AG20443 (cell line): ENCODE measurements around the gene RTL10.

Experiments used
- DNase-seq: peaks from one replicate; pipeline ENCODE4 v3.0.0; 2012; ENCODE audit warnings: low spot score, mixed read lengths

Gene RTL10, protein sequence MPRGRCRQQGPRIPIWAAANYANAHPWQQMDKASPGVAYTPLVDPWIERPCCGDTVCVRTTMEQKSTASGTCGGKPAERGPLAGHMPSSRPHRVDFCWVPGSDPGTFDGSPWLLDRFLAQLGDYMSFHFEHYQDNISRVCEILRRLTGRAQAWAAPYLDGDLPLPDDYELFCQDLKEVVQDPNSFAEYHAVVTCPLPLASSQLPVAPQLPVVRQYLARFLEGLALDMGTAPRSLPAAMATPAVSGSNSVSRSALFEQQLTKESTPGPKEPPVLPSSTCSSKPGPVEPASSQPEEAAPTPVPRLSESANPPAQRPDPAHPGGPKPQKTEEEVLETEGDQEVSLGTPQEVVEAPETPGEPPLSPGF

DNA sequence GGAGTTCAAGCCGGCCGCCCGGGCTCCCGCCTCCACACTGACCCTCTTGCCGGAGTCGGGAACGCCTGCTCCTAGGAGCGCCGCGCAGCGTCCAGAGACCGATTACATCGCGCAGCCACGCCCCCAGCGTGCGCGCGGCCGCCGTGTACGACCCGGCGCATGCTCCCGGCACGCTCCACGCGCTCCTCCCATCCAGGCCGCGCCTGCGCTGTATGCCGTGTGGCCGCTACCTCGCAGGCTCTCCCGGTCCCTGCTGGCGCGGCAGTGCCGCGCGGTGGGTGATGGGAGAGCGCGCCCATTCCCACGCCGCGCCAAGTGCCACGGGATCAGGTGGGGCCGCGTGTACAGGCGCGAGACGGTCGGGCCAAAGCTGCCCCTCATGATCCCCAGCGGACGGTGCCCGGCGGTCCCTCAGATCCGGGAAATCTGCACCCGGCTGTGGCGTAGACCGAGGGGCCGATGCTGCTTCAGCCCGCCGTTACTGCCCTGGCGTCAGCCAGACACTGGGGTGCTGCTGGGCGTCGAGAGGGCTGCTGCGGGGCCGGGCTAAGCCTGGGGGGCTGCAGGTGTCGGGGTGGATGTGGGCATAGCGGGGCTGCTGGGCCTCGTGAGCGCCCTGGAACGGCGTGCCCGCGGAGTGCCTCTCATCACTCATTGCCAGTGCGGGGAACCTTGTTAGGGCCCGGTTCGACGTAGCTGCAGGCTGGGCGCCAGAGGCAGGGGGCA lies at the start of gene RTL10, which contains the start of gene GNB1L:
RTL10 (minus strand) TSS at position 97 of the 726 bp plus-strand sequence. CDS start 2,613 bp downstream, outside the sequence.
GNB1L (minus strand) TSS at position 97 of the 726 bp plus-strand sequence. CDS start 33,519 bp downstream, outside the sequence.
- peak; percentile 100 for DNase-seq

DNA sequence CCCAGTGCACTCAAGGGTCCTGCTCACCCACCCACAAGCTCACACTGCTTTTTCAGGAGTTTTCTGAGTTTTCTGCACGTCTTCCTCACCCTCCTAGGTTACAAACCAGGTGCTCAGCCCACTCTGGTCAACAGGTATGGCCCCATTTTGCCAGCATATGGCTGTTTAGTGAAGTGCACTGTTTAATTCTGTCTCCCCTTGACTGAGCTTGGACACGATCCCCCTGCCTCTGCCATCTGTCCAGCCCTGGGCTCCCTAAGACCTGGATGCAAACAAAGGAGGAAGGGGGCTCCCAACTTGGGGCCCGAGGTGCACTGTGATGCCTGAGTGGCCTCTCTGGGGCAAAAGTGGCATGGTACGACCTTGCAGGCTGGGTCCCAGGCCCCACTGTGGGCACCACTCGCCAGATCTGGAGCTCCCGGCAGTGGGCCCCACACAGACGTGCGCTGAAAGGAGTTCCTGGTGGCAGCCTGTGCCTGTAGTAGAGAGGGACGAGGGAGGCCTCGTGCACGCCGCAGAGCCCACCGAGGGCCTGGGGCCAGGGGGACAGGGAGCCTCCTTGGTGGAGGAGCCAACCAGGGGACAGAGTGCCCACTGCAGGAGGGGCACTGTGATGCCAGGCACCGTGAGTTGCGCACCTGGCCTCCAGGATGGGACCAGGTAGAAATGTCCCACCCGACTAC lies 49.6 kb upstream of the RTL10 start:
- no peak for DNase-seq

DNA sequence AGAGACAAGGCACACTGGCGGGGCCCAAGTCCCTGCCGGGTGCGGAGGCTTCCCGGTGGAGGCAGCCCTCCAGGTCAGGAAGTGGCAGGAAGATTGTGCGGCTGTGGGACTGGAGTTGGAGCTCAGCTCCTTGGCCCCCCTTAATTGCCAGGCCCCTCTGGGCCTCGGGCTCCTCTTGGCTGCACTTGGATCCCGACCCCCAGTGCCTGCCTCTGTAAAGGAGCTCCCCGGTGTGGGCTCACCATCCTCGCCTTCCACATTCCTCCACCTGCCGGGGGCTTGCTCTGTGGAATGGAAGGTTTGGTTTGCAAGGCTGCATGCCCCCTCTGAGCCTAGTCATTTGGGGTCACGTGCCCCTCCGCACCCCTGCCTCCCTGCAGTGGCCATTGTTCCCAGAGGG lies 48.8 kb upstream of the RTL10 start:
- no peak for DNase-seq

DNA sequence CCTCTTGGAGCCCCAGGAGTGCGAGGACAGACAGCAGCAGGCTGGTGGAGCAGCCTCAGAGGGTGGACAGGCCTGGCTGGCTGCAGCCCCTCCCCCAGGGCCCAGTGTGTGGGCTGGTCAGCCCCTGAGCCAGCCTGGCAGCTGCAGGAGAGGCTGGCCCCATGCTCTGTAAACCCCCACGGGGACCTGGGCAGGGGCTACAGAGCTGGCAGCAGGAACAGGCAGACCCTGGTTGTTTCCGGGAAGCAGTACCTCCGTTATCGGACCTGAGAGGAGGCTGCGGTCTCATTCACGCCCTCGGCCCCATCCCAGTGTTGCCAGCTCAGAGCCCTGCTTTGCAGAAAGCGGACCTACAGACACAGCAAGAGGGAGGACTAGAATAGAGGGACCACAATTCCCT lies 48.4 kb upstream of the RTL10 start:
- no peak for DNase-seq

DNA sequence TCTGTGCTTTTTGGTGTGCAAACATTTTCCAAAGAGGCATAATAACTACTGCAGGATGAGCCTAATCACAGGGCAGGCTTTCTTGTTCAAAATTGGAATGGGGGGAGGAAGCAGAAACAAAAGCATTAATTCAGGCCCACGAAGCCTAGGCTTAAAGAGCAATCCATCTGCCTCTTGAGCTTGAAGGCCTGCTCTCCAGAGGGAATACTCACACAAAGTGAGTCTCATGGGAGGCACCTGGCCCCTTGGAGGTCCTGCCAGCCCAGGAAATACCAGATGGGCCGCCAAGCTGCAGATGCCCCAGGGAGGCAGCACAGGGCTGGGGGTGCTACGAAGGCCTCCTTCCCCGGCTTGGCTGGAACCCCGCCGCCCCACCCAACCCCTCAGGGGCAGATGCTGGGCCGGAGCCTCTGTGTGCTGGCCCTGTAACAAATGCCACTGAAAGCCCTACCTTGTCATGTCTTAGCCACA lies 47.6 kb upstream of the RTL10 start:
- DNase-seq: no peak

DNA sequence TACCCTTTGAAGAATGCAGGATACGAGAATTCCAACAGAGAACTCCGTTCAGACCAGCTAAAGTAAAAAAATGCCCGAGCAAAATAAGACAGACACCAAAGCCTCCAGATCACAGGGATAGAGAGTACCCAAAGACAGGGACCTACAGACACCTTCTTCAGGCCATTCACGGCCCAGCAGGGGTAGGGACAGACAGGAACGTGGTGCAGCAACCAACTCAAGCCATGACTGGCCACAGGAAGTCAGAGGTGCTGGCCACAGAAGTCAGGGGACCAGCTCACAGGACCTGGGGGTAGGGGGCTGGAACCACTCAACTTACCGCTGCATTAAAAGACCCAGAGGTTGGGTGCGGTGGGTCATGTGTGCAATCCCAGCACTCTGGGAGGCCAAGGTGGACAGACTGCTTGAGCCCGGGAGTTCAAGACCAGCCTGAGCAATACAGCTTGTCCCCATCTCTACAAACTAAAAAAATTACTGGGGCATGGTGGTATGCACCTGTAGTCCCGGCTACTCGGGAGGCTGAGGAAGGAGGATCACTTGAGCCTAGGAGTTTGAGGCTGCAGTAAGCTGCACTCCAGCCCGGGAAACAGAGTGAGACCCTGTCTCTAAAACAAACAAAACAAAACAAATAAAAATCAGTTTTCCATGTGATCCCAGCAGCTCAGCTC lies 47.0 kb upstream of the RTL10 start:
- DNase-seq: no peak

DNA sequence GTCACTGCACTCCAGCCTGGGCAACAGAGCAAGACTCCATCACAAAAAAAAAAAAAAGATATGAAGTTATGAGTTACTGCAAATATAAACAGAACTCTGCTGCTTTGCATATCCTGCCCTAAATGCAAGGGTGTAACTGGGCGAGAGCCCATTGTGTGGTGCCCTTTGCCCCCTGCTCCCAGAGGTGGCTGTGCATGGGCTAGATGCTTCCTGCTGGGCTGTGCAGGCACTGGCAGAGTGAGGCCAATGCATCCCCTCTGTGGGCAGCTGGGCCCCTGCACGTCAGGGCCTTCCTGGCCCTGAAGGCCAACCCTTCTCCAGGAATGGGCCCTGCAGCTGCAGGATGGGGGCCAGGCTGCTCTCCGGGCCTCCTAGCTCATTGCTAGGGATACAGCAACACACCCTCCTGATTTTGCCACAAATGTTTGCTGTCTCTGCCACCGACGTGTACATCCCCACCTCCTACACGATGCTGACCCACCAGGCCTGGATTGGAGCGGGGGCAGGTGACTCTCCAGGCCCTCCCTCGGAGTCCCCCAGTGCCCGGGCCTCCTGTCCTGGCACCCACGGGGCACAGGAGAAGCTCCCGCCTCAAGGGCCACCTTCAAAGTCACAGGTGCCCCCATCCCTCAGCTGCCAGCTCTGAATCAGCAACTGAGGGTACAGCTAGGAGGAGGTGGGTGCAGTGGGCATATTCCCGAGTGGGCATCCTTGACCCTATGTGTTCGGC lies 46.2 kb upstream of the RTL10 start:
- no peak for DNase-seq

DNA sequence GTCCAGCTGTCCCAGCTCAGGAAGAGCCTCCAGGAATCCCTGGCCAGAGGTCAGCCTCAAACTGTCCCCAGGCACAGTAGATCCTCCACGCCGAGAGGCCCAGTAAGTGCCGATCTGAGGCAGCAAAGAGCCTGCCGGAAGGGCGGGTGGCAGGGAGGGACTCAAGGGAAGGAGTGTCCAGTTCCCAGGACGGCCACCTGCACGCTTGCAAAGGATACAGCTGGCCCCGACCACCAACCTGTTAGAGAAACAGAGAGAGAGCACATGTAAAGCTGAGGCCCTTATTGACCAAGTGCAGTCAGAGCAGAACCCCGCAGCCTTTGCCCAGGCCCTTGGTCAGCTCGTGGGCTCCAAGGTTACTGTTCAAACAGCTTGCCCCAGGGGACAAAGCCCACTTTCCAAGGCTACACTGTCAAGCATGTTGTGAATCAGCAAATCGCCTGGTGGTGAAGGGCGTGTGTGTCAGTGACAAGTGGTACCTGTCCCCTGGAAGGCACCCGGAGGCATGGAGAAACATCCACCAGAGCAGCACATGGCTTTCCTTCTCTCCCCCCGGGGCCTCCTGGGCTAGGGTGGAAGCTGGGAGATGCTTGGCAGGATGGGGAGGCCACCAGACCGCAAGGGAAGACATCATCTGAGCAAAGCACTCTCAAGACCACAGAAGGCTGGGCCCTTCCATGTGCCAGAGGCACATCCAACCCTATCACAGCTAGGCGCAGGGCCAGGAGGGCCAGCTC lies 44.3 kb upstream of the RTL10 start:
- no peak for DNase-seq

DNA sequence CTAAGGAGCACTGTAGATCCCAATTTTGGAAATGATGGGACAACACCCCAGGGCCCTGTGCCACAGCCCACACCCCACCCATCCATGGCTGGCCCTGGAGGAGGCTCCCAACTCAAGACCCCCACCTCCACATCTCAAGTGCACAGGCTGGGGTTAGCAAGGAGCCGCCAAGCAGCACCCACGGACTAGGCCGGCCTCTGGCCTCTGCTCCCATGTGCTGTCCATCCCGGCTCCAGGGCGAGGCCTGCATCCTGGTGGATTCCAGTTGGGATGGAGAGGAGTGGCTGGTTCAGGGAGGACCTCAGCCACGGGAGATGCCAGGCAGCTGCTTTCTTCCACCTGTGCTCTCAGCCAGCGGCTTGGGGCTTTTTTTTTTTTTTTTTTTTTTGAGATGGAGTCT lies 43.5 kb upstream of the RTL10 start:
- no peak for DNase-seq

DNA sequence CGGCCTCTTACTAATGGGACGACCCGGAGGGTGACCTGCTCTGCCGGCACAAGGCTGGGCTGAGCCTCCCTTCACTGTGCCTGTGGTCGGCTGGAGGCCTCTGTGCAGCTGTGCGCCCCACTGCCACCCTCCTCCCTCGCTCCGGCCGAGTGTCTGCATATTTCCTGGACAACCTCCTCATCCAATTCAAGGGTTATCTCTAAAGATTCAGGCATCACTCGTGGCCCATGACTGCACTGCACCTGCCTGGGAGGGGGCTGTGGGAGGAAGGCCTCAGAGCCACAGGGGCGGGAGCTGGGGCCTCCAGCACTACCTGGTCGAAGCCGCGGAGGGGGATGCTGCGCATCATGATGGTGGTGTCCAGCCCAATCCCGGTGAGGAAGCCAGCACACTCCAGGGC lies 43.1 kb upstream of the RTL10 start:
- no peak for DNase-seq

DNA sequence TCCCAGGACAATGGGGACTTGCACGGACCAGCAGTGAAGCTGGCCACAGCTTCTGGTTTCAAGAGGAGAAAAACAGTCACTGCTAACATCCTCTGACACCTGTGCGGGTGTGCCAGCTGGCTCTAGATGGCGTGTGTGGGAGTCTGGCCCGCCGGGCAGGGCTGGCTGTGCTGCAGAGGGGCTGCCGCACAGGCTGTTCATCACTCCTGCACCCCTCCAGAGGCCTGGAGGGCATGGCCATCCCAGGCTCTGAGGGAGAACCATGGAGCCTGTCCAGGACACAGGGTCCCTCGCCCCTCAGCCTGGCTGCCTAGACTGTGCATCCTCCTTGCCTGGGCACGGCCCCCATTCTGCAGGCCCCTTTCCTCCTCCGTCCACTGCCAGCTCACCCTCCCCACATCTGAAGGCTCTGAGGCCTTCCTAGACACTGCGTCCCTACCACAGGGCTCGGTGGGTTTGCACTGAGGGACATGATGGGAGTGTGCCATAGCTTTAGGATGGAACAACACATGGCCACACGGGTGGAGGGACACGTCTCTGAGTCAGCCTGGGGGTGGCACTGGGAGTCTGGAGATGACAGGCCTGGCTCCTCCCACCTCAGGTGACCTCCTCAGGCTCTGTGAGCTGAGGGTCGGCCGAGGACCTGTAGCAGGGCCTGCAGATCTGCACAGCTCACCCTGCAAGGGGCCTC lies 42.1 kb upstream of the RTL10 start:
- no peak for DNase-seq

DNA sequence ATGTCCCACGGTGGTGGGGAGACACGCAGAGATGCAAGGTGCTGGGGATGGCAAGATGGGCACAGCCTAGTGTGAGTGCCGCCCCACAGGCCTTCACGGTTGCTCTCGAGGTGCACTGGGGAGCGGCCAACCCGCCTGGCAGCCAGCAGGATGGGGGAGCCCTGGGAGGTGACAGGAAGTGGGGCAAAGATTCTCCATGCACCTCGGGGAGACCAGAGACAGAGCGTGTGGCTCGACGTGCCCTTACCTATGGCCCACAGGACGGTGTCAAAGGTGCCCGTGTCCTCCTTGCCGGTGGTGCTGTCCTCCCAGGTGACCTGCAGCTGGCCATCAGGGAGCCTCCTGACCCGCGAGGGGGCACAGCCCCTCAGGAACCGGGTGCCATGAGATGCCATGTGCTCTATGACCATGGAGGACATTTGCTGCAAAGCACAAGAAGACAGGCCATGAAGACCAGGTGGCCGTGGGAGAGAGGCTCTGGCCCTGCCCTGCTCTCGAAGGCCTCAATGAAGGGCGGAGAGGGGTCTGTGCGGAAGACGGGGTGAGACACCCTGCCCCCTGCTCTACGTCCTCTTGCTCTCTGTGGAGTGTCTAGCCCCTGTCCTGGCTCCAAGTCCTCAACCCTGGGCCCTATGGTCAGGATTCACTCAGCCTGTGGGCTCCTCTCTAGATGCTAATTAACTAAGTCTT lies 40.6 kb upstream of the RTL10 start:
- DNase-seq: no peak

DNA sequence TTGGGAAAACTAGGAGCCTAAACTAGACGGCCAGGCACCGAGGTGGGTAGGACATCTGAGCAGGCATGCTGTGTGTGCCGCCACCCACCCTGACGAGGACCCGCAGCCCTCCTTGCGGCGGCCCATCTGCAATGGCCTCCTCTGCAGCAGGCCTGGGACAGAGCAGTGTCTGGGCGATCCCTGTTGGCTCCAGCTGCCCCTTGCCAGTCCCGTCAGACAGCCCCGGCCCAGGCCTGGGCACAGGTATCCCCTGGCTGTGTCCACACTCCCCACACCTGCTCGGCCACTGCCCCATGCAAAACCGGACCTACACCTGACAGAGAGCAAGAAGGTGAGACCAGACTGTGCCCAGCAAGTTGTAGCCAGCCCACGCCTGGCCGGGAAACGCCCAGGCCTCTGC lies 38.7 kb upstream of the RTL10 start:
- DNase-seq: no peak

DNA sequence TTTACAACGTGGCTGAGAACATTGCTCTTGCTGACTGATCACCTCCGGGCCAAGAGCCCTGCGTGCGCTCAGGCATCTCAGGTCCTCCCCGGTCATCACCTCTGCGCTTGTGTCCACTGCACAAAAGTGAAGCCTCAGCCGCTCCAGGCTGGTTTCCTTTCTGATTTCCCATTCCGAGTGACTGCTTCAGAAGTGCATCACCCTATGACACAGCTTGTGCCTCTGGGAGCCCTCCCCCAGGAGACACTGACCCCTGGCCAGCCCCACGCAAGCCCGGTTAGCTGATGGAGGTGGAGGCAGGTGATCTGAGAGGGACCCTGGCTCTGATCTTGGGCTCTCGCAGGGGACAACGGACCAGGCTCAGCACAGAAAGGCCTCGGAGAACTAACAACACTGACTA lies 38.3 kb upstream of the RTL10 start:
- DNase-seq: no peak

DNA sequence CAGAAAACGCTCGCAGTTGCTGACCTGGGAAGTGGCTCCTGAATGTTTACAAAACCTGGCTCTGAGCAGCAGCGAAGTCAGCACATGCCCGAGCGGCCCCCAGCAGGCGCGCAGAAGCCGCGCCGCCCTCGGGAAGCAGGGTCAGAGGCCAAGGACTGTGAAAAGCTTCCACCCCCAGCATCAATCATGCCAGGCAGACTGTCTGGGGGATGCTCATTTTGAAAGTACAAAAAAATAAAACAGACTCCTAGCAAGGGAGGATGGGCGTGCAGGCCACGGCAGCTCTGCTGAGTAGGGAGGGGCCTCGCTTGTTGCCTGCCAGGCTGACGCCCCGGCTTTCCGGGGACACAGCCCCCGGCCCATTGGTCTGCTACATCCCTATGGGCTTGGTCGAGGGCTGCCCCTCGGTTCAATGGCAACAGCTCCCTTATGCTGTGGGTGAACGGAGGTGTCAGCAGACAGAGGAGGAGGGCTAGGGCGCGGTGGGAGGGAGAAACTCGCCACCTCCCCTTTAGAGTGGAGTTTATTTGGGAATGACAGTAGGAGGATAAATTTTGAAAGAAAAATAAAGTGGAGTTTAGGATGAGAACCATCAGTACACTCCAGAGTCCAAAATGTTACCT lies 37.7 kb upstream of the RTL10 start:
- DNase-seq: no peak

DNA sequence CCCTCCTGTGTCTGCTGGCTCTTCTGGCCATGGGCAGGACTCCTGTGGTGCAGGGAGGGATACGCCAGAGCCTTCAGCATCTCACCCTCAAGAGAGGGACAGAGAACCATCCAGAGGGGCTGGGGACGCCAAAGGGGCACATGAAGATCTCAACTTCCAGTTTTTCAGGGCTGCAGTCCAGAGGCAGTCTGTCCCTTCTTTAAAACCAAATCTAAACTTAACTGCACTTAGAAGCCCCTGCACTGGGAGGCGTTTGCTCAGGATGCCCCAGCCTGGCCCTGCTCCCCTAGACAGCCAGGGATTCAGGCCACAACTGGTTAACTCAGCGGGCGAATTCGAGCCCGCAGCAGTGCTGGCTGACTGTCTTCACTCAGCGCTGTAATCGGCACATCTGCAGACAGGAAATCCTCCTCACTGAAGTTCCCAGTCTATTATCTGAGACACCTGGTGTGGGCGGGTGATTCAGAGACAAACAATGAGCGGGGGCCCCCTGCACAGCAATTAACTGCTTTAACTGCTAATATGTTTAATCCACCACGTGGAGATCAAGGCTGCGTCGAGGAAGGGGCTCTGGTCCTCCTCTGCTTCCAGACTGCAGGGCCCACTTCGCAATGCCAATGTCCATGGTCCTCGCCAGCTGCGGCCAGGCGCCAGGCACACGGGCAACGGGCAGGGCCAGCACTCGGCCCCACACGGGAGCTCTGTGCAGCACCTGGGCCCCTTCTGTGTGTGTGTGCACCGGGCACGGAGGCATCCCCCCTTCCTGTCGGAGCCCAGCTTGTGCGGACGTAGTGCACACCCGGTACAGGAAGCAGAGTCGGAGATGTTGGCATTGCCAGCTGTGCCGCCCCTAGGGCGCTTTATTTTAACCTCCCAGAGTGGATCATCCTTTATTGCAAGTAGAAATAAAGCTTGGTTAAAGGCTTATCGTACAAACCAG lies 36.9 kb upstream of the RTL10 start:
- peak; percentile 74 for DNase-seq

DNA sequence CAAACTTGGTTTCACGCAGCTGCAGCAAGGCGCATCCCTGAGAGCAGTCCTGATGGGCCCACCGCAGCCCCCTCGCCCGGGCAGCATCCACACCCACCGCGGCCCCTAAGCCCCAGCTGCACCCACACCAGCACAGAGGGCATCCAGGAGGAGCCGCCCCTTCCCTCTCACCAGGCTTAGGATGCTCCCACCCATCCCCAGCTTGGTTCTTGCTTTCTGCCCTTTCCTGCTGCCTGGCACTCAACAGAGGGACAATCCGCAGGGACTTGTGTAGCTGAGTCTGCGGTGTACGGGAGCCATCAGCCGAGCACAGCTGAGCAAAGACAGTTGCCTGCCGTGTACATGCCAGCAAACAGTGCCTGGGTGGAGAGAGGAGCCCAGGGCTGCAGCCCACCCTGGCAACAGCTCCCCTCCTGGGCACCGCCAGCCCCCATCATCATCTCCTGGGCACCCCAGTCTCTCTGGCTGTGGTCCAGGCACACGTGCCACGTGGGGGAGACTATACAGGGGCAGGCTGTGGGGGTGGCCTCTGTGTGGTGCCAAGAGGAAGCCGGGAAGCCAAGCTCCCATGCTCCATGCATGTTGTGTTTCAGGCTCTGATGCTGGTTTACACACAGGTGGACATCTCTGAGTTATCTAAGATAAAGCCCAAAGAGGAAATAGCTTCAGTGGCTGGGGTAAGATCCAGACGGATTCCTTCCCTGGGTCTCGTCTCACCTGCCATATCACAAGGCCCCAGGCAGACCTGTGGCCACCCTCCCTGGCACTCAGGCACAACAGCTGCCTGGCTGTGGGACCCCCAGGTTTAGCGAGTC lies 36.0 kb upstream of the RTL10 start:
- DNase-seq: no peak
